ENCODE data around the gene RASSF4.

DNA sequence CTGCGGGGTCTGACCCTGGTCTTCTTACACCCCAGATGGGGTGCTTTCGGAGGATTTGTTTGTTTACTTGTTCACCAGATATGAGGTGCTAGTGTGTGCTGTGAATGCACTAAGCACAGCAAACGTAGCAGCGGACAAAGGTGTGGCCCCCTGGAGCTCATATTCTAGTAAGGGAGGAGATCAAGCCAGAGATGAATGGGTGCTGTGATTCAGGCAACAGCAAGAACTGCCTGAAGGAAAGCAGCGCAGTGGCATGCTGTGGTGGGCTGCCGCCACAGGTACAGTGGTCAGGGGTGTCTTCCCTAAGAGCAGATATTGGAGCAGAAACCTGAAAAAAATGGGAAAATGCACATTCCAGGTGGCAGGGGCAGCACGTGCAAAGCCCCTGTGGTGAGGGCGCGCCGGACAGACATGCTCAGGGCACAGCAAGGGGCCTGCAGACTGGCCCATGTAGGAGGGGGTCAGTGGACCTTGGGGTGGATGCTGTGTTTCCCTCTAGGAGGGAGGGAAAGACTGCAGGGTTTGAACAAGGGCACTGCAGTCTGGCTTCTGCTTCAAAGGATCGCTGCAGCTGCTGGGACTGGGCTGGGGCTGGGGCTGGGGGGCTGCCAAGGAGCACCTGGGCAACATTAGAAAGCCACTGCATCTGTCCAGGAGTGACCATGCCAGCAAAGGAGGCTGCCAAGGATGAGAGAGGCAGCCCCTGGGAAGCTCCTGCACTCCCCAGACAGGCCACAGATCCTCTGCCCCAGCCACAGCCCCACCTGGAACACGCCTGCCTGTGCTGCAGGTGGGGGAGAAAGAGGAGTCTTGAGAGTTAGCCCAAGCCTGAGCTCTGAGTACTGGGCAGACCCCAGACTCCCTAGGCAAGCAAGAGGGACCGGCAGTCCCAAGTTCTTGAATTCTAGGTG, 19.9 kb downstream of the RASSF4 start:
- TF ChIP-seq, protein P1, sequence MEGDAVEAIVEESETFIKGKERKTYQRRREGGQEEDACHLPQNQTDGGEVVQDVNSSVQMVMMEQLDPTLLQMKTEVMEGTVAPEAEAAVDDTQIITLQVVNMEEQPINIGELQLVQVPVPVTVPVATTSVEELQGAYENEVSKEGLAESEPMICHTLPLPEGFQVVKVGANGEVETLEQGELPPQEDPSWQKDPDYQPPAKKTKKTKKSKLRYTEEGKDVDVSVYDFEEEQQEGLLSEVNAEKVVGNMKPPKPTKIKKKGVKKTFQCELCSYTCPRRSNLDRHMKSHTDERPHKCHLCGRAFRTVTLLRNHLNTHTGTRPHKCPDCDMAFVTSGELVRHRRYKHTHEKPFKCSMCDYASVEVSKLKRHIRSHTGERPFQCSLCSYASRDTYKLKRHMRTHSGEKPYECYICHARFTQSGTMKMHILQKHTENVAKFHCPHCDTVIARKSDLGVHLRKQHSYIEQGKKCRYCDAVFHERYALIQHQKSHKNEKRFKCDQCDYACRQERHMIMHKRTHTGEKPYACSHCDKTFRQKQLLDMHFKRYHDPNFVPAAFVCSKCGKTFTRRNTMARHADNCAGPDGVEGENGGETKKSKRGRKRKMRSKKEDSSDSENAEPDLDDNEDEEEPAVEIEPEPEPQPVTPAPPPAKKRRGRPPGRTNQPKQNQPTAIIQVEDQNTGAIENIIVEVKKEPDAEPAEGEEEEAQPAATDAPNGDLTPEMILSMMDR (IDR thresholded peaks at IDR 0.05), result no peak
- no peak for TF ChIP-seq POLR2A (IDR thresholded peaks at IDR 0.05)

All from heart left ventricle (tissue), 13 donors.